Fibroblast of gingiva (primary cell): ENCODE results near the gene AP4M1.

Source experiments
- DNase-seq: peaks from one replicate; pipeline ENCODE4 v3.0.0-alpha.2; 2011; ENCODE audit warnings: low read depth

AP4M1 gene

DNA sequence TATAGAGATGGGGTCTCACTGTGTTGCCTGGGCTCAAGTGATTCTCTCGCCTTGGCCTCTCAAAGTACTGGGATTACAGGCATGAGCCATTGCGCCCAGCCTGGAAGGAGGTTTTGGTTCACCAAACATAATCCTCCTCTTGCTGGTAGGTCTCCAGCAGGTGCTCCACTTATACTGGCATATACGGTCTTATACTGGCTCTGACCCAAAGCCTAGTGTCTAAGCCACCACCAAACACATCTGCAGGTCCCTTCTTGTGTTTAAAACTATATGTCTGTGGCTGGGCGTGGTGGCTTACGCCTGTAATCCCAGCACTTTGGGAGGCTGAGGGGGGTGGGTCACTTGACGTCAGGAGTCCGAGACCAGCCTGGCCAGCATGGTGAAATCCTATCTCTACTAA, 30.7 kb downstream of the AP4M1 start:
- no peak for DNase-seq

DNA sequence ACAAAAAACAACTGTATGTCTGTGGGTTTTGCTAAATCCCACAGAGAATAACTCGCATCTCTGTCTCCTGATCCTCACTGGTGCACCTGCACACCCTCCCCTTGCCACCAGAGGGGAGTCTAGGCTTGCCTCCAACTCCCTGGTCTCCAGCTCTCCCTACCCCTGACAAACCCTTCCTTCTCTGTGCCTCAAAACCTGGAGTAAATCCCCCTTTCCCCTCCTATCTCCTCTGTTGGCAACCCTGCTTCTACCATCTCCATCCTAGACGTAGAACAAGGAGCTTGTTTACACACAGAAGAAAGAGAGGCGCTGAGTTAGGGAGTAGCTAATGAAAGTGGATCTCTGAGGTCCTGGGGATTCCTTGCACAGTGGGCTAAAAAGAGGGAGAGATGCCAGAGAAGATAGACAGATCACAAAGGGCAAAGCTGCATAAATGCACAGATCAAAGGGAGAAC, 31.3 kb downstream of the AP4M1 start:
- peak; percentile 44 for DNase-seq

DNA sequence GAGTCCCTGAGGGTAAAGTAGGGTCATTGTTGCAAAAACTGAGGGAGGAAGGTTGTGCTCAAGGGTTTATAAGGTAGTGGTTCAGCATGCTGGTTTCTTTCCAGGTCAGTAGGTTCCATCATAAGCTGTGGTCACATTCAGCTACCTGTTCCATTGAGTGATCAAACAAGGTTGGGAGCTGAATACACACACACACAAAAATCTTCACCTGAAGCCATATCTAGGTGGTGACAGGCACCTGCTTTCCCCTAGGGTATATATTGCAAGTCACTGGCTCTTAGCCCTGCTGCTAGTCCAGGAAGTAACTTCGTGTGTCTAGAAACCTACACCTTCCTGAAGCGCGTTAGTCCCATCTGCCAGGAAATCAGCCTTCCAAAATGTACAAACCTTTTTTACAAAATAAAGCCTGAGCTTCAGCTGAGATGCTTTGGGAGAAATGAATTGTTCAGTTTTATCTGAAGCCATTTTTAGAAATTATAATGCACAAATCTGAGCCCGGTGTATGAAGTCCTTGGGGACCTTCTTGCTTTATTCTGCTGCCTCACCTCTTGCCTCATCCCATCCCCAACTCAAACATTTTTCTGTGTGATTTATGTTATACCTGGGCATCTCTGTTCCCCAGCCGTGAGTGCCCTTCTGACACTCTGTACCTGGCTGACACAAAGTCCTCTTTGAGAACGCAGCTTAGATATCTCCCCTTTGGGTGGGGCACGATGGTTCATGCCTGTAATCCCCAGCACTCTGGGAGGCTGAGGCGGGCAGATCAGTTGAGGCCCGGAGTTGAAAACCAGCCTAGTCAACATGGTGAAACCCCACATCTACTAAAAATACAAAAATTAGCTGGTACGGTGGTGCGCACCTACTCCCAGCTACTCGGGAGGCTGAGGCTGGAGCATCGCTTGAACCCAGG, 36.7 kb downstream of the AP4M1 start:
- DNase-seq, result no peak

DNA sequence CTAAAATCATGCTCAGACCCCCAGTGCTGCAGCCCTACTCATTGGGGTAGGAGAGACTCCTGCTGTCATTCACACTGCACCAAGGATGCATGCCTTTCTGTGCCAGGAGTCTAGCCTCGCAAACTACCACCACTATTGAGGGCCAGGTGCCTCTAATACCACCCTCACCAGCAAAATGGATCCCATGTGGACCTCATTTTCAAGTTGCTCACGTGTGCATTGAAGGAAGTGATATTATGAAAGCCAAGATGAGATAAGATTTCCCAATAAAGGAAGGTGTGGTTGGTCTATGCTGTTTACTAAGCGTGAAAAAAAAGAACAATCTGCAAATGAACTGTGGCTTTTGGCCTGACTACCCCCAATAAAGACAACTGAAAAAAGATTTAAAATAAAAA, 40.1 kb downstream of the AP4M1 start:
- DNase-seq, result no peak

DNA sequence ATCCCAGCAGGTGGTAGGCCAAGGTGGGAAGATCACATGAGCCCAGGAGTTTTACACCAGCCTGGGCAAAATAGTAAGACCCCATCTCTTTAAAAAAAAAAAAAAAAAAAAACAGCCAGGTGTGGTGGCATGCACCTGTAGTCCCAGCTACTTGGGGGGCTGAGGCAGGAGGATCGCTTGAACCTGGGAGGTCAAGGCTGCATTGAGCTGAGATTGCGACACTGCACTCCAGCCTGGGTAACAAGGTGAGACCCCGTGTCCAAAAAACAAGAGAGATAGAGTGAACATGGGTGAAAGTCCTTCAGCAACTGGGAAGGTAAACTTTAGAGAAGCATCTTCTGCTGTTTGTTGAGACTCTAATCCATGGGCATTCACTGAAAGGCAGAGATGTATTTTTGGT, 41.0 kb downstream of the AP4M1 start:
- no peak for DNase-seq

DNA sequence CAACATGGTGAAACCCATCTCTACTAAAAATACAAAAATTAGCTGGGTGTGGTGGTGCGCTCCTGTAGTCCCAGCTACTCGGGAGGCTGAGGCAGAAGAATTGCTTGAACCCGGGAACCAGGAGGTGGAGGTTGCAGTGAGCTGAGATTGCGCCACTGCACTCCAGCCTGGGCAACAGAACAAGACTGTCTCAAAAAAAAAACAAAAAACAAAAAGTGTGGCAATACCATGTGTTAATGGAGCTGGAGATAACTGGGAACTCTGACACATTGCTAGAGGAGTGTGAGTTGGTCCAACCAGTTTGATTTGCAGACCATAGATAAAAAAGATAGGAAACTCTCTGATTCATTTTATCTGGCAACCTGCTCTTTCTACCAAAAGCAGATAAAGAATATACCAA, 44.9 kb downstream of the AP4M1 start:
- peak; percentile 41 for DNase-seq

DNA sequence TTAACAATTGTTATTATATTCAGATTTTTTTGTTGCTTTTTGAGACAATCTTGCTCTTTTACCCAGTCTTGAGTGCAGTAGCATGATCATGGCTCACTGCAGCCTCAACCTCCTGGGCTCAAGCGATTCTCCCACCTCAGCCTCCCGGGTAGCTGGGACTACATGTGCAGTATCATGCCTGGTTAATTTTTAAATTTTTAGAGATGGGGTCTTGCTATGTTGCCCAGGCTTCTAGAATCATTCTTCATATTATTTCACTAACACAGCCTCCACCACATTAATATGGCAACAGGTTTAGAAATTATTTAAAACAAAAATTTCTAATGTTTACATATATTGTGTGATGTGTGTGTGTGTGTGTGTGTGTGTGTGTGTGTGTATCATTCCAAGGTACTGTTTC, 45.8 kb downstream of the AP4M1 start:
- no peak for DNase-seq

DNA sequence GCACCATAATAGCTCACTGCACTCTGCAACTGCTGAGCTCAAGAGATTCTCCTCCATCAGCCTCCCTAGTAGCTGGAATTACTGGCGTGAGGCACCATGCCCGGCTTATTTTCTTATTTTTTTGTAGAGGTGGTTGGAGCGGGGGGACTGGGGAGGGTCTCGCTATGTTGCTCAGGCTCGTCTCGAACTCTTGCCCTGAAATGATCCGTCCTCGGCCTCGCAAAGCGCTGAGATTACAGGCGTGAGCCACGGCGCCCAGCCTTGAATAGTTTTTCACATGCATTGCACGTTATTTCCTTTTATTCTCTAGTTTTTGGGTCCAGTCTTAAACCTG, 46.7 kb downstream of the AP4M1 start:
- no peak for DNase-seq

DNA sequence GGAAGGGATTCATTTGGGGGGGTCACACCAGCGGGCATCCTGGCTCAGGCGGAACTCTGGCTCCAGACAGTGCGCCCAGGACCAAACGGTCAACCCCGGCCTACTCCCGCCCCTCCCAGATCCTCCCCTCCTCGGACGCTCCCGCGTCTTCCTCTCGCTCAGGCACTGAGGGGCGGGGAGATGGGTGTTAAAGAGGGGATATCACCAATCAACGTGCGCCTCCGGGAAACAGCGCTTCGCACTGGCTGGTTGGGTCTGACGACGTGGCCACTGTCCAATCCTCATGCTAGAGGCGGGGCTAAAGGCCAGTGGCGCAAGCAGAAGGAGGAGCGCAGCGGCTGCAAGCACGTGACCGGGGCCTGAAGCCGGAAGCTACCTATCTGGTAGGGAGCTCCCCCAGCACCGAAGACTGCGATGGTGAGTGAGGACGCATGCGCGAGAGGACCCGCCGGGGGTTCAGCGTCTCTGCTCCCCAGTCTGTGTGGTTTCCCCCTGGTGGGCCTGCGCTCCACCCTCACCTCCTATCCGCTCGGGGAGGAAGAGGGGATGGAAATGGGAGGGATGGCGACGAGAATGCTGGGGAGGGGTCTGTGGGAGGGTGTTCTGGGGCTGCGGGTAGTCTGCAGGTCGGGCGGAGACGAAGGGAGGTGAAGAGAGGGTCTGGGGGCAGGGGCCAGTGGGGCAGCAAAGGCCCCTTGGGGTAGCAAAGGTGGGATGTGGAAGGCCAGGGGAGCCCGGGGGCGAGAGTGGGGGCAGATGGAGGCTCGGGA, 47.3 kb downstream of the AP4M1 start, which contains the start of gene LAMTOR4:
TSS of gene LAMTOR4 (plus strand) at position 360 of the 770 bp plus-strand sequence. CDS start at position 415, 55 bp downstream.
- DNase-seq, result peak; percentile 99

DNA sequence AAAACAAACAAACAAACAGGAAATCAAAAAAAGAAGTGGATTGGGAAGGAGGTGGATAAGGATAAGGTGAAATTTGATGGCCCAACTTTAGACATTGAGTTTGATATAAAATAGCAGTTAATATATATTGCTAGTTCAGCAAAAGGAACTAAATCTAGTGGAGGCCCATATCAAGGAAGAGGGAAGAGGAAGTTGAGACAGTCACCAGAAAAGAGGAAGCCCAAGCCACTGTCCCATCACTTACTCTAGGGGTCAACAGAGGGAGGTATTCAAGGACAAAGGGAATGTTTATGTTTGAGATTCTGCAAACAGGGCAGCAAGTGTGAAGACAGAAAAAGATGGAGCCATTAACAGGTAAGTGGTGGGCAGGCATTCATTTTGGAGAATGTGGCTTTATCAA, 51.0 kb downstream of the AP4M1 start:
- no peak for DNase-seq

DNA sequence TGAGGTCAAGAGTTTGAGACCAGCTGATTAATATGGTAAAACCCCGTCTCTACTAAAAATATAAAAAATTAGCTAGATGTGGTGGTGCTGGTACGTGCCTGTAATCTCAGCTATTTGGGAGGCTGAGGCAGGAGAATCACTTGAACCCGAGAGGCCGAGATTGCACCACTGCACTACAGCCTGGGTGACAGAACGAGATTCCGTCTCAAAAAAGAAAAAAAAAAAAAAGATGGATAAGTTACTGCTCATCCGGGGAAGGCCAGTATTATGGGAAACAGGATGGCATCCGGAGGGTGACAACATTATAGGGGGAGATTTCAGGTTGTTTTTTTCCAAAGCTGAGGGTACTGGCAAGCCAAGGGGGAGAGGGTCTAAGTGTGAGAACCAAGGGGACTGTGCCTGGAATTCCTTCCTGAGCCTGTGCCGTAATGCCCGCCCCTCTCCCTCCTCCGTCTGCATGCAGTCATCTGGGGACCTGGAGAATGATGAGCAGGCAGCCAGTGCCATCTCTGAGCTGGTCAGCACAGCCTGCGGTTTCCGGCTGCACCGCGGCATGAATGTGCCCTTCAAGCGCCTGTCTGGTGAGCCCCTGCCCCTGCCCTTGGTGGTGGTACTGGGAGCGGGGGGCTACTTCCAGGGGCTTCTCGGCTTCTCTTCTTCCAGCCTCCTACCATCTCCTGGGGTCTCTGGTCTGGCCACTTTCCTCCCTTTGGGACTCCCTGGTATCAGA, 51.7 kb downstream of the AP4M1 start:
- no peak for DNase-seq

DNA sequence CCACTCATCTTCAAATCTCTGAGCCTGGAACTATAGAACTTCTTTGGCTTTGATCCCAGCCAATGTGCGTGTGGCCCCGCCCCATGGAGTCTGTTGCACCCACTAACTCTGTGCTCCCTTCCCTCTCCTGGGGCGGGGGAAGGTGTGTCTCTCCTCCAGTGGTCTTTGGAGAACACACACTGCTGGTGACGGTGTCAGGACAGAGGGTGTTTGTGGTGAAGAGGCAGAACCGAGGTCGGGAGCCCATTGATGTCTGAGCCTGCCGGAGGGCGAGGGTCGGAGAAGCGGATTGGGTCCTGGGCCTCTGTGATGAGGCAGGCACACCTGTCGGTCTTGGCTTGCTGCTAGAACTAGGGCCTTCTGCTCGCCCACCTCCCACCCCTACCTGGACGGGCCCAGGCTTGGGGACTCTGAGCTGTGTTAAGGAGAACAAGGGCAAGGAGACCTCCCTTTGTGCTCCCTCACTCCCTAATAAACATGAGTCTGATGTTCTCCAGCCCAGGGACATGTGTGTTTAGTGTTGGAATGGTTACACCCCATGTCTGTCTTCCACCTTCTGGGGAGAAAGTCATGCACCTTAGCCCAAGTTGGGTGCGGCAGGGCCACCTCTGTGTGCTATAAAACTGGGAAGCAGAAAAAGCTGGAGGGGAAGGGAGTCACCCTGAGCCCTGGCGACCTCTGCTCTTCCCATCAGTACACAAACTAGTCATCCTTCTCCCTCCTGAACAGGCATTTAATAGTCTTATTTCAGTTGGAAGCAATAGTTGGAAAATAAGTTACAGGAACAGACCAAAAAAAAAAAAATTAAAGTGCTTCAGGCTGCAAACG, 52.5 kb downstream of the AP4M1 start:
- DNase-seq, result no peak

DNA sequence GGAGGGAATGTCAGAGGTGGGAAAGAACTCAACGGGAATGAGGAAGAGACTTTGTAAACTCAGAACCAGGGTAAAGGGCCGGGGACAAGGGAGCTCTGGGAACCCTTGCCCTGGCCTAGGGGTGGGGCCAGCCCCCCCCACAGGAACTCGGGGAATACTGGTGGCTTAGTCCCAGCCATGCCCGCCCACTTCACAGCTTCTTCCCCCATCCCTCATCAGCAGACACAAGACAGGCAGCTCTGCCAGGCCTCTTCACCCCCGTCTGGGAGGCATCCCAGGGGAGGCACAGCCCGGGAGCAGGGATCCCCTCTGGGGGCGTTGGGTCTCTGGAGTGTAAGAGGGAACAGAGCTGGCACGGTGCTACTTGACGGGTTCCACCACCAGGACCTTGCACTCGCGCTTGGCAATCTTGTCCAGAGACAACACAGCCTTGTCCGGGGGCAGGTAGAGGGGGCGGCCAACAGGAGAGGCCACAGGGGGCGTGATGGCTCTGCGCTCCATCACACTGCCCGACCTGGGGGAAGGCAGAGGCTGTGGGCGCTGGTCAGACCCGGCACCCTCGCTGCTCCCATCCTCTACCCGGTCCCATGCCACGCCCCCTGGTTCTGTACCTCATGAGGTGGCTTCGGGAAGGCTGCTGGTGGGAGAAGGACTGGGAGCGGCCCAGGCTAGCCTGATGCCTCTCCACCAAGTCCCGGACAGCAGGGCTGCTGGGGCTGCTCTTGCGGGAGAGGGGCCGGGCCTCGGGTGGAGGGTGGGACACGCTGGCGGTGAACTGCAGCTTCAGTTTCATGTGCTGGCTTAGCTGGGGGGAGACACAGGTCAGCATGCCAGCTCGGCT, 53.4 kb downstream of the AP4M1 start:
- no peak for DNase-seq

DNA sequence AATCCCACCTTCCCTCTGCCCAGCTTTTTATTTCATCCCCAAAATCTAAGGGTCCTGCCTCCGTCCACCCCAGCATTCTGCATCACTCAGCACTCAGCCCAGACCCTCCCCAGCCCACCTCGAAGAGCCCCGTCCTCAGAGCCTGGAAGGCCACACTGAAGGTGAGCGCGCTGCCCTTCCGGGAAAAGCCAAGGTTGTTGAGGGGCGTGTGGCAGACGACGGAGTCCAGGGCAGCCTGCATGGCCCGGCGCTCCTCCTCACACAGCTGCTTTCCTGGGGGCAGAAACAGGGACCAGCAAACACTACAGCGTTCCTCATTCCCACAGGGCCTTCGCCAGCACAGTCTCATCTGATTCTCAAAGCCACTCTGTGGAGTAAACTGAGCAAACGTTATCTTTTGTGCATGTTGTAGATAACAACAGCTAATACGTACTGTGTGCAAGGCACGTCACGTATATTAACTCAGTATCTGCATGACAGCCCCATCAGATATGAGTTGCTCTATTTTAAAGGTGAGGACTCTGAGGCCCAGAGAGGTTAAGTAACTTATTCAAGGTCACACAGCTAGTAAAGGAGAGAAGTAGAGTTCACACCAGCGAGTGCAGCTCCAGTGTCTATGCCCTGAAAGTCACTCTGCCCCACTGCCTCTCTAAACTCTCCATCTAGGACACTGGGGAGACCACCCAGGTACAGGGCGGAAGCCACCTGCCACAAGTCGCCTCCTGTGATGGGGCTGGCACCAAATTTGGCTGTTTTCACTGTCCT, 54.3 kb downstream of the AP4M1 start:
- DNase-seq, result no peak

DNA sequence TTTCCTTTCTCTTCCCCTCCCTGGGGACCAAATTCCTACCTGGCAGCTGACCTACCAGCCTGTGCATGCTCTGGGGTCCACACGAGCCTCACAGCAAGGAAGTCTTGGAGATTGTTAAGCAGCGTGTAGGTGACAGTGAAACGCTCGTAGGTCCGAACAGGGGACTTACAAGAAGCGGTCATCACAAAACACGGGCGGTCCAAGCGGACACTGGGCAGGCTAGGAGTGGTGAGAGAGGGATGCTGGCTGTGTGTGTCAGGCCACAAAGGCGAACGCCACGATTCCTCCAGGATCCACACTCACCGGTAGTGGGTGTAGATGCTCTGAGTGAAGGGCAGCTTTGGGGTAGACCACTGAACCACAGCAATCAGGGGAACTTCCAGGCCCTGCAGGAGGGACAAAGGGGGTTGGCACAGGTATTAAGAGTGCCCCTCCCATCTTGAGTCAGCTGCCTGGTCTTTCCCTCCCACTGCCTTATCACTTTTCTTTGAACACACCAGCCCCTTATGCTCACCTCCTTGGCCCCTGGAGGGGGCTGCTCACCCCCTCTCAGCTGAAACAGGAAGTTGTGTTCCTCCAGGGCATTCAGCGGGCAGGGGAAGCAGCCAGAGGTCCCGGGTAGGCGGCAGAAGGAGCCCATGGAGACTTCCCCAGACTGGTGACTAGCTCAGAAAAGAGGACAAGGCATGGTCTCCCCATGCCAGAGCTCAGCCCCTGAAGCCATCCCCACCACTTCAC, 55.1 kb downstream of the AP4M1 start:
- DNase-seq, result no peak

DNA sequence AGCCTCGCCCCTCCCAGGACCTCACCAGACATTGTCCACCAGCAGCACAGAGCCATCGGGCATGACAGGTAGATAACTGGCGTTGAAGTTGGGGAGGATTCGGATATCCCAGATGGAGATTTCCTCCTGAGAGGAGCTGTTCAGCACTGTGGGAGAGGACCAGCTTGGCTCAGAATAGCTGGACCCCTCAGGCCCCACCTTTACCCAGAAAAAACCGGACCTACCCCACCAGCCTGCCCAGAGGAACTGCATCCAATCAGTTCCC, 55.6 kb downstream of the AP4M1 start:
- DNase-seq, result no peak

DNA sequence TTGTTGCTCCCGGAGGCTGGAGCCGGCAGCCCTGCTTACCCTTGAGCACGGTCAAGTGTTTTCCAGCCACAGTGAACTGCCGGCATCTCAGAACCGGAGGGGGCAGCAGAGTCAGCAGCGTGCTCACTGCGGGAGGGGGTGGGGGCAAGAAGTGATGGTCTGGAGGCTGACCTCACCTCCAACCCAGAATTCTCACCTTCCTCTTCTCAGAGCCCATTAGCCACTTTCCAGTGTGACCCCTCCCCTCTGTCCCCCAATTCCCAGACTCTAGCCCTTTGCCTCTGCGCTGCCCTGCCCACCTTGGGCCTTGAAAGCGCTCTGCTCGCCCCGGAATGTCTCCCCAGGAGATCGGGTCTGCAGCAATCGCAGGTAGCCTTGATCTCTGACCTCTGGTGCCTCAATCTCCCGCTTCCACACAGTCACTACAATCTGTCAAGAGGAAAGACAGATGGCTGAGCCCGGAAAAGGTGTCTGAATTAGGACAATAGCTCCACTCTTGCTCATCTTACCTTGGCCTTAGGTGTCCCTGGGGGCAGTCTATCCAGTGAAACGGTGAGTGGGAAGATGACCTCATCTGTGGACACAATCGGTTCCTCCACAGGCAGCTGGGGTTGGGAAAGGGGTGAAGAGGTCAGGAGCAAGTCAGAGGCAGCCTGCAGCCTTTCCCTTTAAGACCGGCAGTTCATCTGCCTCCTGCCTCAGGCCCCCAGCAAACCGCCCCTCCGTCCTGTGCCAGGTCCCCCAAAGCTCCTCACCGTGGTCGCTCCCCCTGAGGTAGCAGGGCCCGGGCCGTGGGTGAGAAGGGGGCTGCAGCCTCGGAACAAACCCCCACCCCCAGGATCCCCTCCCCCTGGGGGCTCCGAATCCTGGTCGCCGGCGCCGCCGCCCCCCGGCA, 56.1 kb downstream of the AP4M1 start:
- DNase-seq, result peak; percentile 63
